Chondrocyte (in vitro differentiated cells): ENCODE measurements around the gene PHACTR4. TPM values are rescaled to one million over a fixed set of nuclear protein-coding genes. Genes with fewer than 3 reads are reported as not detected.

ENCODE experiments used
- DNase-seq: peaks from one replicate; pipeline ENCODE4 v3.0.0; 2021; ENCODE audit warnings: mixed read lengths, low spot score
- H3K27ac Mint-ChIP-seq: one replicate; pipeline ENCODE4 v1.8.0; 2021; ENCODE audit warnings: mild to moderate bottlenecking, moderate library complexity, mixed read lengths; ENCODE audit not compliant: unreplicated experiment
- H3K27me3 Mint-ChIP-seq: 2 replicates; pipeline ENCODE4 v1.8.0; 2021; ENCODE audit warnings: low read depth, mixed read lengths
- H3K36me3 Mint-ChIP-seq: 2 replicates; pipeline ENCODE4 v1.8.0; 2021; ENCODE audit warnings: low read depth, mixed read lengths
- H3K4me1 Mint-ChIP-seq: 2 replicates; pipeline ENCODE4 v1.8.0; 2021; ENCODE audit warnings: low read depth, mild to moderate bottlenecking, mixed read lengths
- H3K4me3 Mint-ChIP-seq: one replicate; pipeline ENCODE4 v1.8.0; 2021; ENCODE audit warnings: mild to moderate bottlenecking, moderate library complexity, mixed read lengths; ENCODE audit not compliant: unreplicated experiment
- H3K9me3 Mint-ChIP-seq: 2 replicates; pipeline ENCODE4 v1.8.0; 2021; ENCODE audit warnings: low read depth, mixed read lengths
- CTCF ChIP-seq: fragments of 200-600 bp; sonication (generic); IDR thresholded peaks from 2 replicates; pipeline ENCODE4 v1.5.0; 2021; ENCODE audit warnings: antibody characterized with exemption, mild to moderate bottlenecking, moderate library complexity
- total RNA-seq: library from RNA; stranded (reverse); gene quantifications from 3 replicates; pipeline ENCODE4 v1.2.1, GENCODE V29; 2021

PHACTR4 gene
- total RNA-seq, 1 donor from 2014 or later, result 39.9 TPM

GRCh38 chr1:28526886-28527285 lies 157.3 kb downstream of the PHACTR4 start:
- Mint-ChIP-seq H3K27ac (no peak overlapping the region), H3K4me1 (no peaks in the 10 kb centered on the region), H3K27me3 (no peaks in the 10 kb centered on the region), H3K4me3 (no peak overlapping the region), H3K36me3 (peaks cover 8% of the 10 kb centered on the region), H3K9me3 (no peaks in the 10 kb centered on the region)
- DNase-seq, result no peak
- no peak for TF ChIP-seq CTCF

- DNase-seq, result no peak
- Mint-ChIP-seq H3K4me3 (no peak overlapping the region), H3K27me3 (no peaks in the 10 kb centered on the region), H3K27ac (no peak overlapping the region), H3K4me1 (no peaks in the 10 kb centered on the region), H3K36me3 (peaks cover 21% of the 10 kb centered on the region), H3K9me3 (no peaks in the 10 kb centered on the region)
- no peak for TF ChIP-seq CTCF
Observed at GRCh38 chr1:28530456-28530855, 160.9 kb downstream of the PHACTR4 start.

- no peak for TF ChIP-seq CTCF
- Mint-ChIP-seq H3K9me3 (no peaks in the 10 kb centered on the region), H3K27ac (no peak overlapping the region), H3K4me1 (no peaks in the 10 kb centered on the region), H3K36me3 (peaks cover 30% of the 10 kb centered on the region), H3K4me3 (no peak overlapping the region), H3K27me3 (no peaks in the 10 kb centered on the region)
- DNase-seq, result no peak
Observed at GRCh38 chr1:28534671-28535070, 165.1 kb downstream of the PHACTR4 start.

- H3K27ac Mint-ChIP-seq, result no peak overlapping the region
- TF ChIP-seq CTCF, result no peak
Observed at GRCh38 chr1:28535180-28535579, 165.6 kb downstream of the PHACTR4 start.

GRCh38 chr1:28537457-28538199 lies 168.1 kb downstream of the PHACTR4 start:
- no peak for TF ChIP-seq CTCF
- Mint-ChIP-seq H3K27ac (no peak overlapping the region), H3K9me3 (no peaks in the 10 kb centered on the region), H3K4me1 (no peaks in the 10 kb centered on the region), H3K27me3 (no peaks in the 10 kb centered on the region), H3K36me3 (peaks cover 14% of the 10 kb centered on the region), H3K4me3 (no peak overlapping the region)
- DNase-seq, result no peak

More at GRCh38 chr1:28535180-28535579, 165.6 kb downstream of the PHACTR4 start:
- H3K27me3 Mint-ChIP-seq, result no peaks in the 10 kb centered on the region
- H3K36me3 Mint-ChIP-seq, result peaks cover 28% of the 10 kb centered on the region
- H3K9me3 Mint-ChIP-seq, result no peaks in the 10 kb centered on the region
- no peaks in the 10 kb centered on the region for H3K4me1 Mint-ChIP-seq
- no peak overlapping the region for H3K4me3 Mint-ChIP-seq
- no peak for DNase-seq
